GM10266 (cell line): ENCODE data around the gene TAF10.

Source experiments
- DNase-seq: peaks from one replicate; pipeline ENCODE4 v3.0.0; 2012; ENCODE audit errors: extremely low spot score
- TF ChIP-seq, protein P1 (sequence below): IDR thresholded peaks from 2 replicates; pipeline ENCODE4 v1.5.1; 2012; ENCODE audit warnings: mild to moderate bottlenecking, low read depth; ENCODE audit not compliant: control insufficient read depth, insufficient read depth; ENCODE audit errors: missing control alignments

The TAF10 gene

DNA sequence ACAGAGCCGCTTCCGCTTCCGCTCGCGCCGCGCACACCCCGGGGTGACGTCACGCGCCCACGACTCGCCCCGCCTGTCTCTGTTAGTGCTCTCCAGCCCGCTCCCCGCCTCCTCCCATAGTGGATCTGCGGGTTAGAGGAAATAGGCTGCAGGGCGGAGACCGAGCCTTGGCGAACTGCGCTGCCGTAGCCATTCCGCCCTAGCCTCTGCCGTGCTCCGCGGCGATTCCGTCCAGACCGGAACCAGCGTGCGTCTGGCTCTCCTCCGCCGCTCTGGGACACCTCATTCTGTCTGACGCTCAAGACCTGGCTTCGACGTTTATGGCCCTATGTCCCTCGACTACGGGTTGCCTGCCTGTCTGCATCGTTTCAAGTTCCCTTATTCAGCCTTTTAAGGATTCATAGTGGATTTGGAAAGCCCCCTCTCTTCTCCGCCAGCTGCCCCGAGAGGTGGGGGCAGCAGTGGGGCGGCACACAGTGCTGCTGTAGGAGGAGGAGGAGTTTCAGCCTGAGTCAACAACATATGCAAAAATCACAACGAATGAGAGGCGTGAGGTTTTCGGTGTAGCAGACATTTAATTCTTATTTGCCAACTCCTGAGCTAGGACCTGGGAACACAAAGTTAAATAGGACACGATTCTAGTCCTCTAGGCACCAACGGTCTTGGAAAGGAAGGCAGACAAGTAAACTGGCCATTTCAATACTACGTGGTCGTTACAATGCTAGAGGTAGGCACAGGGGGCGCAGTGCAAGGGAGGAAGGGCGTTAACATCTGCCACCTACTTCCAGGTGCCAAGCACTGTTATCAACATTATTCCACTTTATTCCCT is at the start of gene TAF10:
TAF10 (minus strand) TSS at position 4 of the 829 bp plus-strand sequence. CDS start 27 bp downstream, outside the sequence.
- peak; percentile 91 for DNase-seq
- TF ChIP-seq, protein P1, sequence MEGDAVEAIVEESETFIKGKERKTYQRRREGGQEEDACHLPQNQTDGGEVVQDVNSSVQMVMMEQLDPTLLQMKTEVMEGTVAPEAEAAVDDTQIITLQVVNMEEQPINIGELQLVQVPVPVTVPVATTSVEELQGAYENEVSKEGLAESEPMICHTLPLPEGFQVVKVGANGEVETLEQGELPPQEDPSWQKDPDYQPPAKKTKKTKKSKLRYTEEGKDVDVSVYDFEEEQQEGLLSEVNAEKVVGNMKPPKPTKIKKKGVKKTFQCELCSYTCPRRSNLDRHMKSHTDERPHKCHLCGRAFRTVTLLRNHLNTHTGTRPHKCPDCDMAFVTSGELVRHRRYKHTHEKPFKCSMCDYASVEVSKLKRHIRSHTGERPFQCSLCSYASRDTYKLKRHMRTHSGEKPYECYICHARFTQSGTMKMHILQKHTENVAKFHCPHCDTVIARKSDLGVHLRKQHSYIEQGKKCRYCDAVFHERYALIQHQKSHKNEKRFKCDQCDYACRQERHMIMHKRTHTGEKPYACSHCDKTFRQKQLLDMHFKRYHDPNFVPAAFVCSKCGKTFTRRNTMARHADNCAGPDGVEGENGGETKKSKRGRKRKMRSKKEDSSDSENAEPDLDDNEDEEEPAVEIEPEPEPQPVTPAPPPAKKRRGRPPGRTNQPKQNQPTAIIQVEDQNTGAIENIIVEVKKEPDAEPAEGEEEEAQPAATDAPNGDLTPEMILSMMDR: peak; percentile 47

DNA sequence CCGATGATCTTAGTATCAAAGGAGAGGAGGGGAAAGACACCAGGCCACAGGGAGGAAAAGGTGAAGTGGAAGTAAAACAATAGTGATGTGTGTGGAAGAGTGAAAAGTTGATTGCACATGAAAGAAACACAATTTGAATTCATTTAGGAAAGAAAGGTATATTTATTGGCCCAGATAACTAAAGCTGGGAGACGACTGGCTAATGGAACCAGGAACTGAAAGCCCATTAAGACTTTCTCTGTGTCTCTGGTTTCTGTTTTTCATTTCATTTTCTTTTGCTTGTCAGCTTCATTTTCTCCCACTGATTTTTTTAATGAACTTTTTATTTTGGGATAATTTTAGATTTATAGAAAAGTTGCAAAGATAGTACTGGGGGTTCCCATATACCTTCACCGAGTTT is 48.7 kb upstream of the TAF10 start:
- TF ChIP-seq, protein P1: no peak
- DNase-seq: peak; percentile 56

DNA sequence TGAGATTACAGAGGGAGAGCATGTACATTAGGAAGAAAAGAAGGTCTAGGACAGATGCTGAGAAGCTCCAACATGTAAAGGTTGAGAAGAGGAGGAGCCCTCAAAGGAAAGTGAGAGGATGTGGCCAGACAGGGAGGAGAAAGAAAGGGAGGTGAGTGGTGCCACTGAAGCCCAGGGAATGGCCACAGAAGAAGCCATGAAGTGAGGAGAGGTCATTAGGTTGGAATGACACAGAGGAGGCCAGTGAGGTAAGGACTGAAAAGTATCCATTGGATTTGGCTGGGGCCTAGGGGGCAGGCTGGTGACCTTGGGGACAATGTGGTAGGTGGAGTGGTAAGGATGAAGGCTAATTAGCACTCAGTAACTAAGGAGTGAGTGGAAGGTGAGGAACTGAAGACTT is 46.6 kb upstream of the TAF10 start:
- TF ChIP-seq, protein P1: no peak
- DNase-seq: no peak

DNA sequence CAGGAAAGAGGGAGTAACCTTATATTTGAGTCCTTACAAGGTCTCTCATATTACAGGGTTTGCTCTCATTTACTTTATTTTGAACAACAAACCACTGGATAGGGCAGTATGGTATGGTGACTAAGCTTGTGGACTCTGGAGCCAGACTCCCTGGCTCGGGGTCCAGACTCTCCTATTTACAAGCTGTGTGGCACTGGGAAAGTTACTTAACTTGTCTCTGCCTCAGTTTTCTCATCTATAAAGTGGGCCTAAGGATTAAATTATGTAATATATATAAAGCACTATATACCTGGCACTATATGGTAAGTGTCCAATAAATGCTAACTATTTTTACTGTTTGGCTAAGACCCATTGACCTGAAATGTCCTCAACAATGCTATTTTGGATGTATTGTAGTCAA is 45.3 kb upstream of the TAF10 start:
- TF ChIP-seq, protein P1: no peak
- no peak for DNase-seq

DNA sequence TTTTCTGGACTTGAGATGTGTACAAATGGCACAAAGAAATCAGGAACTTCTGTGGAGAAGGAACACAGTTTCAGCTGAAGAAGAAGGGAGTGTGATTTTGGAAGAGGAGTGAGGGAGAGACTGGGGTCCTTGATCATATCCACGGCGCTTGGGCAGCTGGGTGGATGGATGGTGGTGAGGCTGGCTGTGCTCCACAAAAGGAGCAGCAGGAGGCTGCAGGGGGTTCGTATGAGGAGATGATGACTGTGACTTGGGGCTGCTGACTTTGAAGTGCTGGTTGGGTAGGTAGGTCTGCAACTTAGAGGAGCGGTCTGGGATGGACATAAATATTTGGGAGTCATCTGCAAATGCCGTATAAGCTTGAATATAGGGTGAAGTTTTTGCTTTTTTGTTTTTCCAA is 44.9 kb upstream of the TAF10 start:
- TF ChIP-seq, protein P1: no peak
- no peak for DNase-seq

DNA sequence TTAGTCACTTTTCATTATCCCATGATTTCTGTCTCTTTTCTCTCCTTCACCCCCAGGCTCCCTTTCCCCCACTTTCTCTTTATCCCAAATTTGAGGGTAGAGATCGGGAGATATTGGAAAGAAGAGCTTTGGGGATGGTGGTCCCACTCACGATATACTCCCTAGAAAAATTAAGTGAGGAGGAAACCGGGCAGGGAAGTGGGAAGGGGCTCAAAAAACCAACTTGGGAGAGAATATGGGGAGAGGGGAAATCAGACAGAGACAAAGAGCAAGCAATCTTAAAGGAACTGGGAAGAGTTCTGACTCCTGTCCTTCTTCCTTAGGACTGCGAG is 44.5 kb upstream of the TAF10 start:
- TF ChIP-seq, protein P1: no peak
- DNase-seq: no peak

DNA sequence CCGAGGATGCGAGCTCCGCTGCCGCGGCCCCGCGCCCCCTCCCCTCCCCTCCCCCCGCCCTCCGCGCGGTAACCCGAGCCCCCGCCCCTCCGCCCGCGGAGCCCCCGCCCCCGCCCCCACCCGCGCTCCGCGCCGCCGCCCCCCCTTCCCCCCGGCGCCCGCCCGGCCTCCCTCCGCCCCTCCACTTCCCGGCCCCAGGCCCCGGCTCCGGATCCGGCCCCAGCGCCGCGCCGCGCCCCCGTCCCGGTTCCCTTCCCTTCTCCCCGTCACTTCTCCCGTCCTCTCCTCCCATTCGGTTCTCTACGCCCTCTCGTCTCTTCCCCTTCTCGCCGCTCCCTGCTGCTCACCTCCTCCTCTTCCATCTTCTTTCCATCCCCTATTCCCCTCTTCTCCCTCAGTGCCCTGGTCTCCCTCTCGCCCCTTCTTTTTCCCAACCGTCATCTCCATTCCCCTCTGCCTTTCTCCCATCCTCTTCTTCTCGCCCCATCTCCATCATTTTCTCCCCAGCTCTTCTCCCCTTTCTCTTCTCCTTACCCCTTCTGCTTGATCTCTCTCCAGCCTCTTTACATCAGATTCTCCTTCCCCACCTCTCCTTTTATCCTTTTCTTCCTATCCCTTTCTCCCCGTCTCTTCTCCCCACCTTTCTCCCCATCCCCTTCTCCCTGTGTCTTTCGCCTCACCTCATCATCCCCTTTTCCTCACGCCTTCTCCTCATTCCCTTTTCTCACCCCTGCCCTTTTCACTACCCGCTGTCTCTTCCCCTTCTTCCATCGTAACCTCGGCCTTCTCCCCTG is 44.0 kb upstream of the TAF10 start, which contains the start of gene DCHS1:
DCHS1 (minus strand) TSS at position 20 of the 794 bp plus-strand sequence. CDS start 14,196 bp downstream, outside the sequence.
- TF ChIP-seq, protein P1: no peak
- no peak for DNase-seq
